GM23338 (cell line): ENCODE measurements around the gene ALDH1A2. TPM values are rescaled to one million over a fixed set of nuclear protein-coding genes. Genes with fewer than 3 reads are reported as not detected.

Experiments used
- ATAC-seq: fragments of 200-7000 bp; cut with Tn5 transposase; 3 replicates; pipeline ENCODE4 v1.9.1; 2020
- DNase-seq: peaks from one replicate; pipeline ENCODE4 v3.0.0-alpha.2; 2015; ENCODE audit warnings: low spot score
- H2AFZ ChIP-seq: fragments of 200-600 bp; sonication (generic); 2 replicates; pipeline ENCODE4 v1.8.0; 2016; ENCODE audit warnings: antibody characterized with exemption, mild to moderate bottlenecking, moderate library complexity
- H3F3A ChIP-seq: fragments of 200-600 bp; sonication (generic); replicated peaks from 2 replicates; pipeline ENCODE4 v1.8.0; 2017; ENCODE audit warnings: antibody characterized with exemption, mixed run types, low read depth
- H3K27ac ChIP-seq: fragments of 200-600 bp; sonication (generic); 2 replicates; pipeline ENCODE4 v1.6.1; 2016; ENCODE audit warnings: low read depth
- H3K27me3 ChIP-seq: fragments of 200-600 bp; sonication (generic); 2 replicates; pipeline ENCODE4 v1.8.0; 2016; ENCODE audit warnings: mild to moderate bottlenecking, mixed run types, moderate library complexity; ENCODE audit not compliant: insufficient read depth
- H3K36me3 ChIP-seq: fragments of 200-600 bp; sonication (generic); 2 replicates; pipeline ENCODE4 v1.8.0; 2016; ENCODE audit warnings: mild to moderate bottlenecking; ENCODE audit not compliant: insufficient read depth
- H3K4me1 ChIP-seq: fragments of 200-600 bp; sonication (generic); 2 replicates; pipeline ENCODE4 v1.8.0; 2016; ENCODE audit warnings: mild to moderate bottlenecking, moderate library complexity; ENCODE audit not compliant: insufficient read depth
- H3K4me2 ChIP-seq: fragments of 200-600 bp; sonication (generic); 2 replicates; pipeline ENCODE4 v1.7.1; 2017; ENCODE audit warnings: mixed run types
- H3K4me3 ChIP-seq: fragments of 200-600 bp; sonication (generic); 2 replicates; pipeline ENCODE4 v1.6.1; 2016; ENCODE audit warnings: mixed run types
- H3K79me2 ChIP-seq: fragments of 200-600 bp; sonication (generic); replicated peaks from 2 replicates; pipeline ENCODE4 v1.8.0; 2017; ENCODE audit warnings: mild to moderate bottlenecking; ENCODE audit not compliant: insufficient read depth
- H3K9me2 ChIP-seq: fragments of 200-600 bp; sonication (generic); 2 replicates; pipeline ENCODE4 v1.8.0; 2017; ENCODE audit not compliant: insufficient read depth
- H4K20me1 ChIP-seq: fragments of 200-600 bp; sonication (generic); replicated peaks from 2 replicates; pipeline ENCODE4 v1.8.0; 2017; ENCODE audit warnings: mild to moderate bottlenecking; ENCODE audit not compliant: insufficient read depth
- H3K27ac Mint-ChIP-seq: 2 replicates; pipeline ENCODE4 v1.8.0; 2020; ENCODE audit warnings: inconsistent platforms, mild to moderate bottlenecking, moderate library complexity, mixed read lengths
- H3K27me3 Mint-ChIP-seq: 3 replicates; pipeline ENCODE4 v1.8.0; 2022; ENCODE audit warnings: low read depth, mild to moderate bottlenecking, moderate library complexity, mixed read lengths, inconsistent platforms; ENCODE audit not compliant: insufficient read depth, poor library complexity
- H3K36me3 Mint-ChIP-seq: 3 replicates; pipeline ENCODE4 v1.8.0; 2021; ENCODE audit warnings: low read depth, mild to moderate bottlenecking, inconsistent platforms, moderate library complexity, mixed read lengths
- H3K4me1 Mint-ChIP-seq: 3 replicates; pipeline ENCODE4 v1.8.0; 2020; ENCODE audit warnings: mild to moderate bottlenecking, inconsistent platforms, mixed read lengths
- H3K4me3 Mint-ChIP-seq: 3 replicates; pipeline ENCODE4 v1.8.0; 2021; ENCODE audit warnings: moderate library complexity, mild to moderate bottlenecking, inconsistent platforms, mixed read lengths
- H3K9me3 Mint-ChIP-seq: 3 replicates; pipeline ENCODE4 v1.8.0; 2020; ENCODE audit warnings: moderate library complexity, mild to moderate bottlenecking, inconsistent platforms, mixed read lengths
- CREB1 ChIP-seq: fragments of 250-450 bp; sonication (Bioruptor Pico); IDR thresholded peaks from 2 replicates; pipeline ENCODE4 v1.5.0; 2020; ENCODE audit warnings: low read depth, mild to moderate bottlenecking, moderate library complexity
- CTCF ChIP-seq, 2 experiments: fragments of 200-600 bp in 1 of 2; sonication (generic) in 1 of 2; conservative IDR thresholded peaks; 2 replicates each; pipeline versions ENCODE4 v1.5.1 to v1.6.1; 2016 to 2017; ENCODE audit warnings: antibody characterized with exemption in 2 of 2, low read depth in 2 of 2, mild to moderate bottlenecking in 2 of 2, moderate library complexity in 1 of 2
- ETS1 ChIP-seq: IDR thresholded peaks from 2 replicates; pipeline ENCODE4 v1.6.1; 2016; ENCODE audit warnings: antibody characterized with exemption
- EZH2 ChIP-seq: fragments of 200-600 bp; sonication (generic); IDR thresholded peaks from one replicate; pipeline ENCODE4 v1.8.0; 2017; ENCODE audit warnings: antibody characterized with exemption, mild to moderate bottlenecking, low read depth; ENCODE audit not compliant: unreplicated experiment
- EZH2phosphoT487 ChIP-seq: fragments of 200-600 bp; sonication (generic); IDR thresholded peaks from one replicate; pipeline ENCODE4 v1.8.1; 2018; ENCODE audit warnings: antibody characterized with exemption; ENCODE audit not compliant: unreplicated experiment
- NANOG ChIP-seq: IDR thresholded peaks from 2 replicates; pipeline ENCODE4 v1.6.1; 2016; ENCODE audit warnings: antibody characterized with exemption, borderline replicate concordance
- POLR2AphosphoS5 ChIP-seq: IDR thresholded peaks from 2 replicates; pipeline ENCODE4 v1.6.1; 2016; ENCODE audit warnings: antibody characterized with exemption, low read depth
- ZNF114 ChIP-seq: fragments of 250-450 bp; sonication (Bioruptor Pico); IDR thresholded peaks from 2 replicates; pipeline ENCODE4 v1.5.0; 2020; ENCODE audit warnings: mild to moderate bottlenecking, moderate library complexity
- ZNF462 ChIP-seq: fragments of 250-450 bp; sonication (Bioruptor Pico); IDR thresholded peaks from 2 replicates; pipeline ENCODE4 v1.5.0; 2020; ENCODE audit warnings: mild to moderate bottlenecking, moderate library complexity
- polyA plus RNA-seq: library from polyadenylated mRNA; unstranded; fragments of >200 nt; fragmentation: Nextera tagmentation; extraction: Ambion mirVana; gene quantifications from 2 replicates; pipeline ENCODE4 v1.2.1, GENCODE V29; 2016
- total RNA-seq: library from RNA; depleted of rRNA; stranded (reverse); fragments of >200 nt; shearing (Covaris generic); gene quantifications from 2 replicates; pipeline ENCODE4 v1.2.3, GENCODE V29; 2014

Gene ALDH1A2
- total and polyA plus RNA-seq, 2 experiments from 2014 or later, result 0.80 TPM; not detected in 1

GRCh38 chr15:58066042-58066867, 744 bp upstream of the ALDH1A2 start:
- no peaks in the 10 kb centered on the region; the same call in 2 of the 3 replicates for H3K36me3 Mint-ChIP-seq
- Histone ChIP-seq H4K20me1 (peaks cover 16% of the 10 kb centered on the region), H3K9me2 (no peaks in the 10 kb centered on the region), H3K4me2 (peak overlapping the region; percentile 85), H3K4me3 (peak overlapping the region; percentile 72), H3K36me3 (no peaks in the 10 kb centered on the region), H3F3A (no peaks in the 10 kb centered on the region), H3K4me1 (no peaks in the 10 kb centered on the region), H2AFZ (peak overlapping the region; percentile 88), H3K27ac (no peak overlapping the region), H3K79me2 (no peaks in the 10 kb centered on the region), H3K27me3 (peaks cover 90% of the 10 kb centered on the region)
- no peak overlapping the region for H3K27ac Mint-ChIP-seq
- DNase-seq (peak; percentile 81), ATAC-seq (peak; percentile 92)
- TF ChIP-seq EZH2, result peak; percentile 9
- TF ChIP-seq POLR2AphosphoS5, result no peak
- peak; percentile 70 to 80 for TF ChIP-seq CTCF (conservative IDR thresholded peaks at IDR 0.05; ENCODE audit: low read depth in 2 of 2)
- TF ChIP-seq CREB1 (CRISPR knock-in tag), result no peak
- H3K4me1 Mint-ChIP-seq, result peaks cover 17% of the 10 kb centered on the region
- H3K9me3 Mint-ChIP-seq, result no peaks in the 10 kb centered on the region; the same call in 2 of the 3 replicates
- H3K27me3 Mint-ChIP-seq, result peaks cover 54% of the 10 kb centered on the region
- peak overlapping the region; percentile 57 for H3K4me3 Mint-ChIP-seq

GRCh38 chr15:58064980-58065444, 499 bp downstream of the ALDH1A2 start:
- H3F3A ChIP-seq, result no peaks in the 10 kb centered on the region
- TF ChIP-seq EZH2phosphoT487, result no peak
- TF ChIP-seq ZNF114 (CRISPR knock-in tag), result no peak
- TF ChIP-seq POLR2AphosphoS5, result no peak
- TF ChIP-seq ZNF462 (CRISPR knock-in tag), result no peak
- TF ChIP-seq EZH2, result peak; percentile 63
- TF ChIP-seq ETS1, result no peak
- no peak for TF ChIP-seq NANOG
- H3K27me3 Mint-ChIP-seq, result peaks cover 64% of the 10 kb centered on the region
- peak; percentile 59 for DNase-seq
- H3K4me3 ChIP-seq, result peak overlapping the region; percentile 72
- no peak overlapping the region for H3K27ac ChIP-seq
- no peaks in the 10 kb centered on the region; the same call in 2 of the 3 replicates for H3K9me3 Mint-ChIP-seq
- no peaks in the 10 kb centered on the region; the same call in 2 of the 3 replicates for H3K36me3 Mint-ChIP-seq
- peak; percentile 37 for ATAC-seq
- peaks cover 100% of the 10 kb centered on the region for H3K27me3 ChIP-seq
- H2AFZ ChIP-seq, result peak overlapping the region; percentile 88
- H3K9me2 ChIP-seq, result no peaks in the 10 kb centered on the region
- H3K27ac Mint-ChIP-seq, result no peak overlapping the region
- H3K36me3 ChIP-seq, result no peaks in the 10 kb centered on the region
- H3K4me2 ChIP-seq, result peak overlapping the region; percentile 85
- peaks cover 17% of the 10 kb centered on the region for H3K4me1 Mint-ChIP-seq
- H3K4me1 ChIP-seq, result no peaks in the 10 kb centered on the region
- no peaks in the 10 kb centered on the region for H3K79me2 ChIP-seq
- H3K4me3 Mint-ChIP-seq, result peak overlapping the region; percentile 58
- peaks cover 16% of the 10 kb centered on the region for H4K20me1 ChIP-seq
